ENCODE measurements around the gene CFAP251. TPM values are rescaled to one million over a fixed set of nuclear protein-coding genes. Genes with fewer than 3 reads are reported as not detected.

Gene CFAP251
- total RNA-seq, 2 donors from 2014 or later: 3.6 to 7.0 TPM

DNA sequence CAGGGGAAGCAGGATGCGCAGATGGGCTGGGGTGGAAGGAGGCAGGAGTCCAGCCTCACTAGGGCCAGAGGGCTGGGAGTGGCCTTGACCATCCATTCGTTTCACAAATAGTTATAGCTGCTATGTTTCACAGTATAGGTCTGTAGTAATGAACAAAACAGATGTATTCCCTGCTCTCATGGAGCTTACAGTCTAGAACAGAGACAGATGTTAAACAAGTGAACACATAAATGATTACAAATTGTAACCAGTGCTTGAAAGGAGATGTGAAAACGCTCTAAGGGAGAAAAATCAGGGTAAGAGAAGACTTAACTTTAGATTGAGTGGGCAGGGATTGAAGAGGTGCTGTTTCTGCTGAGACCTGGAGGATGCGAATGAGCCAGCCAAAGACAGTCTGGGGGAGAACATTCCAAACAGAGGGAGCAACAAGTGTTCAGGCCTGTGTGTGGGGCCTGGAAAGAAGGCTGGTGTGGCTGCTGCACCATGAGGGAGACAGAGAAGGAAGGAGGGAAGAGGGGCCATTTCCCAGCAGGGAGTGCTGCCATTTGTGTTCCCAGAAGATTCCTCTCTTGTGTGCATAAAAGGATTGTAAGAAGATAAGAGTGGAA, 14.6 kb downstream of the CFAP251 start:
- H3K4me3 ChIP-seq: no peak overlapping the region
- intact Hi-C loops (cut with DNase I): no loop called here
- ATAC-seq (no peak), DNase-seq (no peak)
- WGBS, 2 donors: 73 to 75% methylated on average over 4 of the region's 4 CpGs
- no peak overlapping the region for H3K27ac ChIP-seq
- no peaks in the 10 kb centered on the region for H3K9me3 ChIP-seq
- no peaks in the 10 kb centered on the region for H3K36me3 ChIP-seq (replicated peaks in 1 of 2; ENCODE audit: insufficient read depth in 1 of 2, low read depth in 2 of 2)
- H3K27me3 ChIP-seq: no peaks in the 10 kb centered on the region
- no peak for TF ChIP-seq CTCF (IDR thresholded peaks at IDR 0.05)
- no peak for TF ChIP-seq POLR2A (IDR thresholded peaks at IDR 0.05)
- no peaks in the 10 kb centered on the region for H3K4me1 ChIP-seq

GRCh38 chr12:121933522-121934308, 15.3 kb downstream of the CFAP251 start:
- no peak for TF ChIP-seq CTCF (IDR thresholded peaks at IDR 0.05)
- TF ChIP-seq POLR2A (IDR thresholded peaks at IDR 0.05): no peak
- intact Hi-C loops (cut with DNase I): no loop called here
- H3K36me3 ChIP-seq (replicated peaks in 1 of 2; ENCODE audit: insufficient read depth in 1 of 2, low read depth in 2 of 2): no peaks in the 10 kb centered on the region
- H3K4me3 ChIP-seq: no peak overlapping the region
- H3K27me3 ChIP-seq: no peaks in the 10 kb centered on the region
- ATAC-seq (no peak), DNase-seq (no peak)
- H3K27ac ChIP-seq: no peak overlapping the region
- no peaks in the 10 kb centered on the region for H3K4me1 ChIP-seq
- WGBS, 2 donors: 86 to 91% methylated on average over 17 of the region's 17 CpGs
- H3K9me3 ChIP-seq: no peaks in the 10 kb centered on the region

DNA sequence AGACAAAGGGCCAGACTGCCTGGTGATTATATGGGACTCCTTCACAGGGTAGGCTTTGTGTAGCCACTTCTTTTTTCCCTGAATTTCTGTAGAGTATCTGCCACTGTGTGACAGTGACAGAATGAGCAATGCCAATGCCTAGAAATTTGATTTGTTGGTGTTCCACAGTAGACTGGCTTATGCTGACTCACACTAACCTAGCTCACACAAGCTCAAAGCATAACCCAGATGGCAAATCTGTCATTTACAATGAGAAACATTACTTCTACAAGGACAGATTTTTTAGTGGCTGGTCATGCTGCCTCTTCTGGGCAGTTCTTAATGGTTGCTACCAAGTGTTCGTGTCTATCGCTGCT, 15.9 kb downstream of the CFAP251 start:
- TF ChIP-seq CTCF (IDR thresholded peaks at IDR 0.05) (no peak), POLR2A (IDR thresholded peaks at IDR 0.05) (no peak)
- no peaks in the 10 kb centered on the region for H3K27me3 ChIP-seq
- DNase-seq (no peak), ATAC-seq (no peak)
- H3K27ac ChIP-seq: no peak overlapping the region
- no peaks in the 10 kb centered on the region for H3K9me3 ChIP-seq
- H3K36me3 ChIP-seq (replicated peaks in 1 of 2; ENCODE audit: insufficient read depth in 1 of 2, low read depth in 2 of 2): no peaks in the 10 kb centered on the region
- intact Hi-C loops (cut with DNase I): no loop called here
- H3K4me3 ChIP-seq: no peak overlapping the region
- 94 to 97% methylated on average over 2 of the region's 2 CpGs for WGBS, 2 donors
- no peaks in the 10 kb centered on the region for H3K4me1 ChIP-seq

- 90 to 93% methylated on average over 6 to 7 of the region's 7 CpGs for WGBS, 2 donors
- TF ChIP-seq CTCF (IDR thresholded peaks at IDR 0.05) (no peak), POLR2A (IDR thresholded peaks at IDR 0.05) (no peak)
- Histone ChIP-seq H3K9me3 (no peaks in the 10 kb centered on the region), H3K27ac (no peak overlapping the region), H3K27me3 (no peaks in the 10 kb centered on the region), H3K4me3 (no peak overlapping the region), H3K4me1 (no peaks in the 10 kb centered on the region), H3K36me3 (replicated peaks in 1 of 2; ENCODE audit: insufficient read depth in 1 of 2, low read depth in 2 of 2) (no peaks in the 10 kb centered on the region)
- intact Hi-C loops (cut with DNase I): no loop called here
- DNase-seq (no peak), ATAC-seq (no peak)
Observed at GRCh38 chr12:121937654-121938053, 19.3 kb downstream of the CFAP251 start.

DNA sequence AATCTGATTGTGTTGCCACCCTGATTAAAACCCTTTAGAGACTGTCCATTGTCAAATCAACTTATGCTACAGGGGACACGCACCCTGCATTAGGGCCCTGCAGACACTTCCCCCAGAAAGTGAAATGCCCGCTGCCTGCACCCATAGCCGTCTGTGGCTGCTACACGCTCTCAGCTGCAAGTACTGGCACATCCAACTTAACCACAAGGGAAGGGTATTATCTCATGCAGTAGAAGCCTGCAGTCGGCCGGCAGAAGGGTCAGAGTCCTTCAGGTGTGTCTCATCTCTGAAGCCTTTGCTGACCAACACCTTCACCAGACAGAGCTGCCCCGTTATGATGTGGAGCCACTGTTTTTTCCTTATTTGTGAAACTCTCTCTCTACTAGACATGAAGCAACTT, 20.8 kb downstream of the CFAP251 start:
- no peak for ATAC-seq
- DNase-seq: no peak
- Histone ChIP-seq H3K27me3 (no peaks in the 10 kb centered on the region), H3K4me1 (no peaks in the 10 kb centered on the region), H3K9me3 (no peaks in the 10 kb centered on the region), H3K27ac (no peak overlapping the region), H3K36me3 (replicated peaks in 1 of 2; ENCODE audit: insufficient read depth in 1 of 2, low read depth in 2 of 2) (no peaks in the 10 kb centered on the region), H3K4me3 (no peak overlapping the region)
- WGBS, 2 donors: 60 to 73% methylated on average over 7 of the region's 7 CpGs
- intact Hi-C loops (cut with DNase I): no loop called here
- TF ChIP-seq CTCF (IDR thresholded peaks at IDR 0.05) (no peak), POLR2A (IDR thresholded peaks at IDR 0.05) (no peak)
